D721Med (cell line): ENCODE results near the gene UBAC2.

Experiments used
- DNase-seq: peaks from one replicate; pipeline ENCODE4 v3.0.0; 2011; ENCODE audit warnings: low spot score; ENCODE audit not compliant: insufficient read length
- FAIRE-seq: peaks from 2 replicates; lab custom pipeline; 2011; peaks lifted over from hg19 to GRCh38; lab: Jason Lieb, UNC
- TF ChIP-seq, protein P1 (sequence below): IDR thresholded peaks from 2 replicates; pipeline ENCODE4 v1.5.1; 2012; ENCODE audit warnings: mild to moderate bottlenecking, control low read depth; ENCODE audit not compliant: insufficient read depth; ENCODE audit errors: missing control alignments

UBAC2 gene

DNA sequence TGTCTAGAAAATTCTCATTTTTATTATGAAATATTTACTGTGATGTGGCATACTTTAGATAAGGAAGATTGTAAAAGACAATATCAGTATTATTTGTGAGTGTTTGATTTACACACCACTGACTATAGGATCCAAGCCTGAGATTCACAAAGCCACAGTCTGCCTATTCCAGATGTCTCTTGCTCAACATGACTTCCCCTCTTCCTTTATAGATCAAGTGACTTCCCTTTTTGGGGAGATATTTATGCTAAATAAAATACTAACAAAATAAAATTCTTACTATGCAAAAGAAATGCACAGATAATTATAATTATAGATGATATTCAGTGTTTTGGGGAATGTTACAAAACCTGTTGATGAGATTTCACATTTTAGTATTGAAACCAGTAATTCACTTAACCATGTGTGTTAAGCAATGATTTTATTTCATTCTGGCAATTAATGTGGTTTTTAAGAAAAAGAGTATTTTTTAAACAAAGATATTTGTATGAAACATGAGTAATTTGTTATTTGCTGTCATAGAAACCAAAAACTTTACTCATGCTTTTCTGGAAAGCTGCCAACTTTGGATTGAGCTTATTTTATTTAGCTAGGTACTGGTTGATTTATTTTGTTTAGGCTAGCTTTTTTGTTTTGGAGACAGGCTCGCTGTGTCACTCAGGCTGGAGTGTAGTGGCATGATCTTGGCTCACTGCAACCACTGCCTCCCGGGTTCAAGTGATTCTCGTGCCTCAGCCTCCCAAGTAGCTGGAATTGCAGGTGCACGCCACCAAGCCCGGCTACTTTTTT, 120.2 kb downstream of the UBAC2 start:
- DNase-seq (no peak), FAIRE-seq (no peak)
- TF ChIP-seq, protein P1, sequence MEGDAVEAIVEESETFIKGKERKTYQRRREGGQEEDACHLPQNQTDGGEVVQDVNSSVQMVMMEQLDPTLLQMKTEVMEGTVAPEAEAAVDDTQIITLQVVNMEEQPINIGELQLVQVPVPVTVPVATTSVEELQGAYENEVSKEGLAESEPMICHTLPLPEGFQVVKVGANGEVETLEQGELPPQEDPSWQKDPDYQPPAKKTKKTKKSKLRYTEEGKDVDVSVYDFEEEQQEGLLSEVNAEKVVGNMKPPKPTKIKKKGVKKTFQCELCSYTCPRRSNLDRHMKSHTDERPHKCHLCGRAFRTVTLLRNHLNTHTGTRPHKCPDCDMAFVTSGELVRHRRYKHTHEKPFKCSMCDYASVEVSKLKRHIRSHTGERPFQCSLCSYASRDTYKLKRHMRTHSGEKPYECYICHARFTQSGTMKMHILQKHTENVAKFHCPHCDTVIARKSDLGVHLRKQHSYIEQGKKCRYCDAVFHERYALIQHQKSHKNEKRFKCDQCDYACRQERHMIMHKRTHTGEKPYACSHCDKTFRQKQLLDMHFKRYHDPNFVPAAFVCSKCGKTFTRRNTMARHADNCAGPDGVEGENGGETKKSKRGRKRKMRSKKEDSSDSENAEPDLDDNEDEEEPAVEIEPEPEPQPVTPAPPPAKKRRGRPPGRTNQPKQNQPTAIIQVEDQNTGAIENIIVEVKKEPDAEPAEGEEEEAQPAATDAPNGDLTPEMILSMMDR = no peak

DNA sequence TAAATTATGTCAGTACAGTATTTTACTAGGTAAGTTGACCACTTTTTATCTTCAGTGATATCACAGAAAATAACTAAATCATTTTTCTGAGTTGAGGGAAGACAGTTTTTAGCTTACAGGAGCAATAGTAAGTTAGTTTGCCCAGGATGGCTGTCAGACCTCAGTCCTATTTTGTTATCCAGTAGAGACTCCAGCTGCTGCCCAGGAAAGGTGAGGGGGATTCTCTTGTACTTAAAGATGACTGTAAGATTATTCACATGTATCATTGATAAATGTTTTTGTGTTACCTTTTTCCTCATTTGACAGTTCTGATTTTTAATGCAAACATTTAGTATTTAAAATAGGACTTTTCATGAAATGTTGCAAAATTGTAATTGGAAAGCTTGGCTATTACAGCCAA, 121.1 kb downstream of the UBAC2 start:
- TF ChIP-seq, protein P1 = no peak
- DNase-seq = no peak
- no peak for FAIRE-seq

DNA sequence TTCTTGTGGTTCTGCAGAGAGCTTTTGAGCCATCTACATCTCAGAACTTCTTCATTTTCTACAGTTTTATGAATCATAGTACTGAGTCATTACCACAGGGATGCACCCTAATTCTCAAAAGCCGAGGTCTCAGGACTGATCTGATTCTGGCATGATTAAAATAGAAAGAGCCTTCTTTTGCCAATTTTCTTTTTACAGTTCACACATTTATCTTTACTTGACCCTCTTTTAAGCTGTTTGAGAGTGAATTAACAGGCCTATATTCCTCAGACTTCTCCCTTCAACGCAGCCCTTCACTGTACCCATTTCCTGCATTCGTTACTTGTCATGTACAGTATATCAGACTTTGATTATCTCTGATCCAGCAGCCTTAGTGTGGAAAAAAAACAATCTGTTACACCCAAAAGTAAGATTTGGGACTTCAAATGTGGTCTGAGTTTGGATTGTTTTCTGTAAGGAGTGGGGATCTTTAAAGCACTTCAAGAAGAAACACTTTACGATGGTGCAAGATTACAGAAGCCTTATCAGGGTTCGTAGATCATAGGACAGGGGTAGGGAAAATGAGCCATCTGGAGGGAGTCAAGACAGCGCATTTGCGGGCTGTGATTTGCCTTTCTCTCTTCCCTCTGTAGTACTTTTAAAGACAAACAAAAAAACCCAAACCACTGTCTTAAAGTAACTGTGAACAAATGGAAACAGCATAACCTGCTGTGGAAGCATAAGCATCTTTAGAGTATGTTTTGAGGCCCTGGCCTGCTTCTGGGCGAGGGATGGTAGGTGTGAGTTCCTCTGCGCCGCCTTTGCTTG, 121.8 kb downstream of the UBAC2 start:
- TF ChIP-seq, protein P1 = no peak
- no peak for FAIRE-seq
- no peak for DNase-seq

DNA sequence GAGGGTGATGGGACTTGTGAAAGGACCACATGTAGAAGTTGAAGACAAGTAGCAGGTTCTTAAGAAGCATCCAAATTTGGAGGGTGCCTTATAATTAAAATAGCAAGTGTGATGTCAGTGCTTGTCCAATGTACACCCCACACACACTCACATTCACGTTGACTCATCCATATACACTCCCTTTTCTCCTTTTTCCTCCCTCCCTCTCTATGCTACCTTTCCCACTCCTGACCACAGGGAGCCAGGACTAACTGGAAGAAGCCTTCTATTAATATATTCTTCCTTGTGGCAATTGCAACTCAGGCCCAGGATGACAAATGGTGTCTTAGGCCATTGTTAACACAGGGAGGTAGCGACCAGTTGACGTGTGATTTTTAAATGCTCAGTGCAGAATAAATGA, 122.8 kb downstream of the UBAC2 start:
- DNase-seq (no peak), FAIRE-seq (no peak)
- TF ChIP-seq, protein P1 = no peak

DNA sequence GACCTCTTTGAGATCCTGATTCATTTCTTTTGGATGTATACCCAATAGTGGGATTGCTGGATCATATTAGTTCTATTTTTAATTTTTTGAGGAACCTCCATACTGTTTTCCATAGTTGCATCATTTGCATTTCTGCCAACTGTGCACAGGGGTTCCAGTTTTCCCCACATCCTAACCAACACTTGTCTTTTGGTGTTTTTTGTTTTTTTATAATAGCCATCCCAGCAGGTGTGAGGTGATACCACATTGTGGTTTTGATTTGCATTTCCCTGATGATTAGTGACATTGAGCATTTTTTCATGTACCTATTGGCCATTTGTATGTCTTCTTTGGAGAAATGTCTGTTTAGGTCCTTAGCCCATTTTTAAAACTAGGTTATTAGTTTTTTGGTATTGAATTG, 125.4 kb downstream of the UBAC2 start:
- FAIRE-seq (no peak), DNase-seq (no peak)
- TF ChIP-seq, protein P1 = no peak

DNA sequence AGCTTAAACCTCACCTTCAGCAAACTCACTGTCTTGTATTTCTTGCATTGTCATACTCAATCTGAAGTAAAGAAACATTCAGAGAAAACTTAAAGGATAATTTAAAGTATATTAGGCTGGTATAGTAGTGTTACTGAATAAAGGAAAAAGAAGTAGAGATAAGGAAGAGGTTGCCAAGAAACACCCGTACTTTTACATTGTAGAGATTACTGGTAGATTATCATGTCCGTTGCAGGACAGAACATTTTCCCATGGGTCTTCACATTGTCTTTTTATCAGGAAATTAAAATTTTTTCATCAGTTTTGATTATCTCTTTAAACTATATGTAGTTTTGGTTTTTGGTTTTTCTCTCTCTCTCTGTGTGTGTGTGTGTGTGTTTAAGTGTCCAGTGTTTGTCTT, 126.5 kb downstream of the UBAC2 start:
- DNase-seq = no peak
- no peak for FAIRE-seq
- TF ChIP-seq, protein P1 = no peak
